Keratinocyte (primary cell): Measurements from ENCODE around the gene AFDN. TPM values are rescaled to one million over a fixed set of nuclear protein-coding genes. Genes with fewer than 3 reads are reported as not detected.

Source experiments
- DNase-seq: peaks from one replicate; pipeline ENCODE4 v3.0.0-alpha.2; 2011; ENCODE audit warnings: low read depth, missing footprints, low spot score
- FAIRE-seq: peaks from 2 replicates; lab custom pipeline; 2011; peaks lifted over from hg19 to GRCh38; lab: Jason Lieb, UNC
- H2AFZ ChIP-seq: 2 replicates; pipeline ENCODE4 v1.6.0; 2012; ENCODE audit warnings: low read length, control low read depth, inconsistent platforms; ENCODE audit not compliant: control insufficient read depth
- H3K27ac ChIP-seq: 2 replicates; pipeline ENCODE4 v1.5.1; 2011; ENCODE audit warnings: low read length; ENCODE audit not compliant: control insufficient read depth, insufficient read depth
- H3K27me3 ChIP-seq: 3 replicates; pipeline ENCODE4 v1.6.0; 2011; ENCODE audit warnings: low read length; ENCODE audit not compliant: control insufficient read depth, insufficient read depth; ENCODE audit errors: extremely low read depth
- H3K36me3 ChIP-seq, 2 experiments: 2 replicates in 1 of 2; 3 replicates in 1 of 2; pipeline ENCODE4 v1.5.1; 2011; ENCODE audit warnings: low read length in 2 of 2, mild to moderate bottlenecking in 1 of 2; ENCODE audit not compliant: control insufficient read depth in 2 of 2, insufficient read depth in 2 of 2; ENCODE audit errors: extremely low read depth in 1 of 2
- H3K4me1 ChIP-seq: 3 replicates; pipeline ENCODE4 v1.5.1; 2011; ENCODE audit warnings: low read length; ENCODE audit not compliant: control insufficient read depth, insufficient read depth; ENCODE audit errors: extremely low read depth
- H3K4me2 ChIP-seq: 3 replicates; pipeline ENCODE4 v1.6.0; 2011; ENCODE audit warnings: low read depth, low read length; ENCODE audit not compliant: control insufficient read depth, insufficient read depth; ENCODE audit errors: extremely low read depth
- H3K4me3 ChIP-seq, 3 experiments: fragments of 200-600 bp in 1 of 3; sonication (generic) in 1 of 3; 2 replicates in 2 of 3; 3 replicates in 1 of 3; pipeline ENCODE4 v1.5.1; 2011 to 2016; ENCODE audit warnings: low read length in 3 of 3, mild to moderate bottlenecking in 3 of 3, control low read depth in 2 of 3, inconsistent platforms in 1 of 3, low read depth in 1 of 3, mixed read lengths in 1 of 3, mixed run types in 1 of 3, moderate library complexity in 1 of 3; ENCODE audit not compliant: control insufficient read depth in 2 of 3, insufficient read depth in 2 of 3; ENCODE audit errors: extremely low read depth in 1 of 3
- H3K79me2 ChIP-seq: 2 replicates; pipeline ENCODE4 v1.6.0; 2012; ENCODE audit warnings: low read length; ENCODE audit not compliant: control insufficient read depth, insufficient read depth
- H3K9ac ChIP-seq: 3 replicates; pipeline ENCODE4 v1.6.0; 2011; ENCODE audit warnings: low read length; ENCODE audit not compliant: control insufficient read depth, insufficient read depth; ENCODE audit errors: extremely low read depth
- H3K9me1 ChIP-seq: 3 replicates; pipeline ENCODE4 v1.6.0; 2011; ENCODE audit warnings: low read length; ENCODE audit not compliant: control insufficient read depth, insufficient read depth; ENCODE audit errors: extremely low read depth
- H3K9me3 ChIP-seq: 2 replicates; pipeline ENCODE4 v1.5.1; 2012; ENCODE audit warnings: low read depth, low read length; ENCODE audit not compliant: control insufficient read depth
- H4K20me1 ChIP-seq: 3 replicates; pipeline ENCODE4 v1.6.0; 2011; ENCODE audit warnings: low read length; ENCODE audit not compliant: control insufficient read depth, insufficient read depth; ENCODE audit errors: extremely low read depth
- CTCF ChIP-seq, 3 experiments: IDR thresholded peaks in 1 of 3; conservative IDR thresholded peaks in 1 of 3; optimal IDR thresholded peaks in 1 of 3; 2 replicates in 2 of 3; 3 replicates in 1 of 3; pipeline versions ENCODE3 to v1.5.1; 2011; ENCODE audit warnings: low read length in 3 of 3, mild to moderate bottlenecking in 3 of 3, moderate library complexity in 2 of 3, control low read depth in 1 of 3, inconsistent platforms in 1 of 3; ENCODE audit not compliant: insufficient read depth in 2 of 3; ENCODE audit errors: extremely low read depth in 1 of 3
- EZH2 ChIP-seq: IDR thresholded peaks from one replicate; pipeline ENCODE4 v1.6.1; 2012; ENCODE audit warnings: inconsistent platforms, mild to moderate bottlenecking, low read length, moderate library complexity
- dilution Hi-C: fragments of 300-500 bp; cut with MboI; formaldehyde crosslinking; loops from one replicate; pipeline ENCODE4 v1.7.0; 2020; ENCODE audit warnings: low sequenced_read_pairs; ENCODE audit not compliant: extremely low pct_ligation_motif_present
- polyA plus RNA-seq, 5 experiments: library from polyadenylated mRNA; depleted of rRNA in 3 of 5; stranded (reverse) in 3 of 5; stranded (forward) in 1 of 5; unstranded in 1 of 5; fragments of >200 nt; gene quantifications; 1 replicate in 1 of 5; 2 replicates in 3 of 5; 3 replicates in 1 of 5; pipeline versions ENCODE4 v1.2.1 to v1.2.3, GENCODE V29; 2011 to 2012; ENCODE audit warnings: missing spikeins in 2 of 5, low read depth in 1 of 5, low replicate concordance in 1 of 5

AFDN gene
- polyA plus RNA-seq, 1 donor (not counting 4 experiments of a cell fraction or from before 2014, with no cell fraction given): 46.5 TPM

GRCh38 chr6:167951781-167952511 lies 125.2 kb downstream of the AFDN start:
- H3K4me3 ChIP-seq: no peak overlapping the region
- no peaks in the 10 kb centered on the region for H4K20me1 ChIP-seq
- no peaks in the 10 kb centered on the region for H3K27me3 ChIP-seq
- FAIRE-seq (no peak), DNase-seq (no peak)
- dilution Hi-C loops: no loop called here
- TF ChIP-seq CTCF (optimal IDR thresholded peaks at IDR 0.05 in 1 of 3, IDR thresholded peaks at IDR 0.05 in 1 of 3, conservative IDR thresholded peaks at IDR 0.05 in 1 of 3; ENCODE audit: extremely low read depth in 1 of 3, insufficient read depth in 2 of 3, low read length in 3 of 3) (no peak), EZH2 (no peak)
- no peaks in the 10 kb centered on the region for H3K9me1 ChIP-seq
- H3K79me2 ChIP-seq: peaks cover 5% of the 10 kb centered on the region
- H3K4me1 ChIP-seq: peaks cover 5% of the 10 kb centered on the region
- no peak overlapping the region for H3K4me2 ChIP-seq
- H3K9me3 ChIP-seq: no peaks in the 10 kb centered on the region
- peaks cover 13 to 14% of the 10 kb centered on the region in 2 experiments for H3K36me3 ChIP-seq
- H3K27ac ChIP-seq: peak overlapping the region; percentile 61
- no peak overlapping the region for H2AFZ ChIP-seq
- H3K9ac ChIP-seq: no peak overlapping the region

GRCh38 chr6:167952512-167952859 lies 125.8 kb downstream of the AFDN start:
- TF ChIP-seq CTCF (optimal IDR thresholded peaks at IDR 0.05 in 1 of 3, IDR thresholded peaks at IDR 0.05 in 1 of 3, conservative IDR thresholded peaks at IDR 0.05 in 1 of 3; ENCODE audit: extremely low read depth in 1 of 3, insufficient read depth in 2 of 3, low read length in 3 of 3) (no peak), EZH2 (no peak)
- DNase-seq: no peak
- FAIRE-seq: peak; percentile 17
- no peaks in the 10 kb centered on the region for H3K9me3 ChIP-seq
- H3K36me3 ChIP-seq: peaks cover 14 to 16% of the 10 kb centered on the region in 2 experiments
- H3K4me2 ChIP-seq: no peak overlapping the region
- no peaks in the 10 kb centered on the region for H3K27me3 ChIP-seq
- H3K9ac ChIP-seq: no peak overlapping the region
- H2AFZ ChIP-seq: no peak overlapping the region
- peaks cover 3% of the 10 kb centered on the region for H4K20me1 ChIP-seq
- no peak overlapping the region for H3K4me3 ChIP-seq
- peaks cover 8% of the 10 kb centered on the region for H3K4me1 ChIP-seq
- peaks cover 3% of the 10 kb centered on the region for H3K9me1 ChIP-seq
- peak overlapping the region; percentile 61 for H3K27ac ChIP-seq
- peaks cover 9% of the 10 kb centered on the region for H3K79me2 ChIP-seq
- dilution Hi-C loops: no loop called here
